Fibroblast of lung (primary cell): ENCODE measurements around the gene PHF19. TPM values are rescaled to one million over a fixed set of nuclear protein-coding genes. Genes with fewer than 3 reads are reported as not detected.

ENCODE experiments used
- DNase-seq, 2 donors: peaks; one replicate each; pipeline versions ENCODE4 v3.0.0 to v3.0.0-alpha.2; 2010; ENCODE audit warnings: low read depth in 2 of 2
- H2AFZ ChIP-seq: 2 replicates; pipeline ENCODE4 v1.5.1; 2012; ENCODE audit warnings: low read length, control low read depth, inconsistent platforms
- H3K27ac ChIP-seq: 2 replicates; pipeline ENCODE4 v1.5.1; 2011; ENCODE audit warnings: low read length, control low read depth; ENCODE audit not compliant: insufficient read depth
- H3K27me3 ChIP-seq: 2 replicates; pipeline ENCODE4 v1.5.1; 2011; ENCODE audit warnings: mild to moderate bottlenecking, low read length; ENCODE audit not compliant: control insufficient read depth, insufficient read depth
- H3K36me3 ChIP-seq: 2 replicates; pipeline ENCODE4 v1.5.1; 2011; ENCODE audit warnings: low read length; ENCODE audit not compliant: control insufficient read depth, insufficient read depth
- H3K4me1 ChIP-seq: 2 replicates; pipeline ENCODE4 v1.5.1; 2011; ENCODE audit warnings: low read length; ENCODE audit not compliant: control insufficient read depth, insufficient read depth; ENCODE audit errors: extremely low read depth
- H3K4me2 ChIP-seq: 2 replicates; pipeline ENCODE4 v1.5.1; 2011; ENCODE audit warnings: low read length, control low read depth; ENCODE audit not compliant: insufficient read depth; ENCODE audit errors: extremely low read depth
- H3K4me3 ChIP-seq, 4 experiments: fragments of 200-600 bp in 1 of 4; sonication (generic) in 1 of 4; replicated peaks in 1 of 4; 2 replicates each; pipeline ENCODE4 v1.5.1; 2011 to 2016; ENCODE audit warnings: low read length in 4 of 4, low read depth in 3 of 4, mild to moderate bottlenecking in 3 of 4, control low read depth in 2 of 4, inconsistent platforms in 1 of 4, mixed read lengths in 1 of 4; ENCODE audit not compliant: insufficient read depth in 1 of 4; ENCODE audit errors: control extremely low read depth in 1 of 4
- H3K79me2 ChIP-seq: 2 replicates; pipeline ENCODE4 v1.5.1; 2012; ENCODE audit warnings: mild to moderate bottlenecking, low read length, inconsistent platforms; ENCODE audit not compliant: control insufficient read depth, insufficient read depth
- H3K9ac ChIP-seq: 2 replicates; pipeline ENCODE4 v1.5.1; 2011; ENCODE audit warnings: mild to moderate bottlenecking, low read length, control low read depth; ENCODE audit not compliant: insufficient read depth
- H3K9me3 ChIP-seq: 2 replicates; pipeline ENCODE4 v1.5.1; 2012; ENCODE audit warnings: low read depth, low read length; ENCODE audit not compliant: control insufficient read depth, insufficient read depth
- H4K20me1 ChIP-seq: 2 replicates; pipeline ENCODE4 v1.5.1; 2011; ENCODE audit warnings: low read length; ENCODE audit not compliant: control insufficient read depth, insufficient read depth; ENCODE audit errors: extremely low read depth
- CTCF ChIP-seq, 2 donors: IDR thresholded peaks in 1 of 2; conservative IDR thresholded peaks in 1 of 2; 1 replicate in 1 of 2; 2 replicates in 1 of 2; pipeline ENCODE4 v1.5.1; 2011 to 2012; ENCODE audit warnings: low read length in 2 of 2, control low read depth in 1 of 2, inconsistent platforms in 1 of 2, low read depth in 1 of 2, mild to moderate bottlenecking in 1 of 2
- EZH2 ChIP-seq: IDR thresholded peaks from 2 replicates; pipeline ENCODE4 v1.5.1; 2012; ENCODE audit warnings: low read length, control low read depth, mild to moderate bottlenecking; ENCODE audit errors: missing control alignments
- polyA plus RNA-seq, 2 donors: library from polyadenylated mRNA; depleted of rRNA in 1 of 2; stranded (reverse) in 1 of 2; unstranded in 1 of 2; fragments of >200 nt; gene quantifications; 2 replicates each; pipeline ENCODE4 v1.2.1, GENCODE V29; 2011 to 2012; ENCODE audit warnings: missing spikeins in 1 of 2
- total RNA-seq: library from RNA; depleted of rRNA; stranded (reverse); fragments of >200 nt; gene quantifications from 2 replicates; pipeline ENCODE4 v1.2.1, GENCODE V29; 2014

The PHF19 gene
- total and polyA plus RNA-seq, 2 donors (not counting 1 experiment from before 2014, with no cell fraction given): 21.4 to 38.3 TPM

- peaks cover 15% of the 10 kb centered on the region for H3K79me2 ChIP-seq
- peak overlapping the region; percentile 88 for H3K27ac ChIP-seq
- peak overlapping the region; percentile 64 for H2AFZ ChIP-seq
- DNase-seq: peak; percentile 86 to 88
- peaks cover 8% of the 10 kb centered on the region for H3K4me1 ChIP-seq
- peak overlapping the region; percentile 82 for H3K9ac ChIP-seq
- H3K27me3 ChIP-seq: no peaks in the 10 kb centered on the region
- H3K4me2 ChIP-seq: peak overlapping the region; percentile 97
- no peaks in the 10 kb centered on the region for H3K9me3 ChIP-seq
- H3K36me3 ChIP-seq: peaks cover 9% of the 10 kb centered on the region
- TF ChIP-seq CTCF (conservative IDR thresholded peaks at IDR 0.05 in 1 of 2, IDR thresholded peaks at IDR 0.05 in 1 of 2; ENCODE audit: low read depth in 1 of 2, low read length in 2 of 2) (peak in 1 of 2 donors; percentile 3), EZH2 (no peak)
- H3K4me3 ChIP-seq: peak overlapping the region; percentile 61 to 81 (median 72)
- no peaks in the 10 kb centered on the region for H4K20me1 ChIP-seq
Observed at GRCh38 chr9:120875954-120876841, 790 bp downstream of the PHF19 start.

GRCh38 chr9:120875643-120875953, 1.4 kb downstream of the PHF19 start:
- Histone ChIP-seq H3K36me3 (peaks cover 9% of the 10 kb centered on the region), H3K27me3 (no peaks in the 10 kb centered on the region), H3K4me2 (peak overlapping the region; percentile 97), H3K4me3 (peak overlapping the region; percentile 41 to 76 (median 56)), H3K79me2 (peaks cover 15% of the 10 kb centered on the region), H2AFZ (peak overlapping the region; percentile 61), H3K9ac (peak overlapping the region; percentile 58), H3K9me3 (no peaks in the 10 kb centered on the region), H3K4me1 (peaks cover 8% of the 10 kb centered on the region), H4K20me1 (no peaks in the 10 kb centered on the region), H3K27ac (peak overlapping the region; percentile 88)
- TF ChIP-seq CTCF (conservative IDR thresholded peaks at IDR 0.05 in 1 of 2, IDR thresholded peaks at IDR 0.05 in 1 of 2; ENCODE audit: low read depth in 1 of 2, low read length in 2 of 2): no peak
- TF ChIP-seq EZH2: no peak
- DNase-seq: no peak

GRCh38 chr9:120875195-120875565, 1.8 kb downstream of the PHF19 start:
- TF ChIP-seq CTCF (conservative IDR thresholded peaks at IDR 0.05 in 1 of 2, IDR thresholded peaks at IDR 0.05 in 1 of 2; ENCODE audit: low read depth in 1 of 2, low read length in 2 of 2) (no peak), EZH2 (no peak)
- Histone ChIP-seq H3K9ac (no peak overlapping the region), H3K9me3 (no peaks in the 10 kb centered on the region), H3K27me3 (no peaks in the 10 kb centered on the region), H3K4me3 (peak overlapping the region in 1 of 4 experiments; percentile 41), H3K4me2 (peak overlapping the region; percentile 97), H3K36me3 (peaks cover 9% of the 10 kb centered on the region), H4K20me1 (no peaks in the 10 kb centered on the region), H2AFZ (no peak overlapping the region), H3K27ac (peak overlapping the region; percentile 88), H3K79me2 (peaks cover 15% of the 10 kb centered on the region), H3K4me1 (peaks cover 8% of the 10 kb centered on the region)
- DNase-seq: no peak
